Nephron progenitor cell (in vitro differentiated cells): Measurements from ENCODE around the gene DPAGT1.
"Not testable (repeated sequence)": the region's sequence is repeated elsewhere in the genome, so short reads cannot be mapped to it uniquely, and the experiment has no call there.

ENCODE experiments used
- DNase-seq: peaks from one replicate; pipeline ENCODE4 v3.0.0; 2021
- H3K27ac Mint-ChIP-seq: 2 replicates; pipeline ENCODE4 v1.8.0; 2021; ENCODE audit warnings: mild to moderate bottlenecking, moderate library complexity, mixed read lengths
- H3K27me3 Mint-ChIP-seq: 2 replicates; pipeline ENCODE4 v1.8.0; 2021; ENCODE audit warnings: mild to moderate bottlenecking, low read depth, mixed read lengths; ENCODE audit not compliant: poor library complexity
- H3K36me3 Mint-ChIP-seq: 2 replicates; pipeline ENCODE4 v1.8.0; 2021; ENCODE audit warnings: low read depth, mixed read lengths
- H3K4me1 Mint-ChIP-seq: 2 replicates; pipeline ENCODE4 v1.8.0; 2021; ENCODE audit warnings: mixed read lengths
- H3K4me3 Mint-ChIP-seq: 2 replicates; pipeline ENCODE4 v1.8.0; 2021; ENCODE audit warnings: mild to moderate bottlenecking, moderate library complexity, mixed read lengths
- H3K9me3 Mint-ChIP-seq: 2 replicates; pipeline ENCODE4 v1.8.0; 2021; ENCODE audit warnings: mild to moderate bottlenecking, moderate library complexity, mixed read lengths
- TF ChIP-seq, protein P1 (sequence below): fragments of 200-600 bp; sonication (generic); IDR thresholded peaks from 2 replicates; pipeline ENCODE4 v1.5.0; 2021; ENCODE audit warnings: antibody characterized with exemption

DPAGT1 gene

DNA sequence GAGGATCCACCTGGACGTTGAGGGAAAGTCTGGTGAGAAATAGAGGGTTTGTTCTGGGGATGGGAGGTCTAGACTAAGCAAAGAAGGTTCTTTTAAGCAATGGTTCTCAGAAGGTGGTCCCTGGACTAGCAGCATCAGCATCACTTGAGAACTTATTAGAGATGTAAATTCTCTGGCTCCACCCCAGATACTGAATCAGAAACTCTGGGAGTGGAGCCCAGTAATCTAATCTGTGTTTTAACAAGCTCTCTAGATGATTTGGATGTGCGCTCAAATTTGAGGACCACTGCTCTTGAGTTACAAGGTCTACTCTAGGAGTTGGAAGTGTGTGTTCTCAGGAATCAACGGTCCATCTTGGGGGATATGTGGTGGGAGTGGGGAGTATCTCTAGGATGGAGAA, 43.9 kb upstream of the DPAGT1 start:
- H3K27ac Mint-ChIP-seq, result no peak overlapping the region
- H3K4me1 Mint-ChIP-seq, result peaks cover 26% of the 10 kb centered on the region
- H3K36me3 Mint-ChIP-seq, result no peaks in the 10 kb centered on the region
- H3K4me3 Mint-ChIP-seq, result no peak overlapping the region
- no peak for DNase-seq
- TF ChIP-seq, protein P1, sequence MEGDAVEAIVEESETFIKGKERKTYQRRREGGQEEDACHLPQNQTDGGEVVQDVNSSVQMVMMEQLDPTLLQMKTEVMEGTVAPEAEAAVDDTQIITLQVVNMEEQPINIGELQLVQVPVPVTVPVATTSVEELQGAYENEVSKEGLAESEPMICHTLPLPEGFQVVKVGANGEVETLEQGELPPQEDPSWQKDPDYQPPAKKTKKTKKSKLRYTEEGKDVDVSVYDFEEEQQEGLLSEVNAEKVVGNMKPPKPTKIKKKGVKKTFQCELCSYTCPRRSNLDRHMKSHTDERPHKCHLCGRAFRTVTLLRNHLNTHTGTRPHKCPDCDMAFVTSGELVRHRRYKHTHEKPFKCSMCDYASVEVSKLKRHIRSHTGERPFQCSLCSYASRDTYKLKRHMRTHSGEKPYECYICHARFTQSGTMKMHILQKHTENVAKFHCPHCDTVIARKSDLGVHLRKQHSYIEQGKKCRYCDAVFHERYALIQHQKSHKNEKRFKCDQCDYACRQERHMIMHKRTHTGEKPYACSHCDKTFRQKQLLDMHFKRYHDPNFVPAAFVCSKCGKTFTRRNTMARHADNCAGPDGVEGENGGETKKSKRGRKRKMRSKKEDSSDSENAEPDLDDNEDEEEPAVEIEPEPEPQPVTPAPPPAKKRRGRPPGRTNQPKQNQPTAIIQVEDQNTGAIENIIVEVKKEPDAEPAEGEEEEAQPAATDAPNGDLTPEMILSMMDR, result no peak
- H3K9me3 Mint-ChIP-seq, result no peaks in the 10 kb centered on the region
- peaks cover 71% of the 10 kb centered on the region for H3K27me3 Mint-ChIP-seq

DNA sequence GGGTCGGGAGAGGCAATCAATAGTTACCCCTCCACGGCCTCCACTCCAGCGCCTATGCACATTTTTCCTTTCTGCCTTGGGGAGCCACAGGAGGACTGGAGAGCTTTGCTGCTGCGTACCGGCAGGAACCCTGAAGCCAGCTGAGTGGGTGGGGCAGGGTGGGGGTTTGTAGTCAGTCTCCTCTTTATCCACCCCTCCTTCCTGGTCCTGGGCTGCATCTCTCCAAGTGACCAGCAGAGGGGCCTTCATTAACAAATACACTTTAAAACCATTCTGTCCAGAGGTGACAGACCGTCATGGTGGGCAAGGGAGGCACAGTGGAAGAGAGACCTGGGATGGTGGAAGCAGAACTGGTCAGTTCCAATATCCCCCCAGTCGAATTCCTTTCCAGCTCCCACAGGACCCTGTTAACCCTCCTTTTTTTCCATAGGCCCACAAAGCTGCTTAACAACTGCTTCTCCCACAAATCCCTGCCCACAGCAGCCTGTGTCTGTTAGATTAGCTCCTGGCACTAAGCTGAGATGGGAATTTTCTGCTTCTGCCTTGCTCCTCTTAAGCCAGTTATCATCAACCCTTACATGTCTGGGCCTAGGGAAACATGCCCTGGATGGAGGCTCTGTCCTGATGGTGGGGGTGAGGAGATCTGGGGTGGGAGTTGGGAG, 43.3 kb upstream of the DPAGT1 start:
- H3K27me3 Mint-ChIP-seq, result peaks cover 65% of the 10 kb centered on the region
- H3K9me3 Mint-ChIP-seq, result no peaks in the 10 kb centered on the region
- DNase-seq, result peak; percentile 69
- peaks cover 26% of the 10 kb centered on the region for H3K4me1 Mint-ChIP-seq
- no peak overlapping the region for H3K4me3 Mint-ChIP-seq
- TF ChIP-seq, protein P1, result peak; percentile 64
- no peak overlapping the region for H3K27ac Mint-ChIP-seq
- H3K36me3 Mint-ChIP-seq, result no peaks in the 10 kb centered on the region

DNA sequence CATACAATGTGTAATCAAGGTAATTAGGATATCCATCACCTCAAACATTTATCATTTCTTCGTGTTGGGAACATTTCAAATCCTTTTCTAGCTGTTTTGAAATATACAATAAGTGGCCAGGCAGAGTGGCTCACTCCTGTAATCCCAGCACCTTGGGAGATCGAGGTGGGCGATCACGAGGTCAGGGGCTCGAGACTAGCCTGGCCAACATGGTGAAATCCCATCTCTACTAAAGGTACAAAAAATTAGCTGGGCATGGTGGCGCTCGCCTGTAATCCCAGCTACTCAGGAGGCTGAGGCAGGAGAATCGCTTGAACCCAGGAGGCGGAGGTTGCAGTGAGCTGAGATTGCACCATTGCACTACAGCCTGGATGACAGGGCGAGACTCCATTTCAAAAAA, 37.6 kb upstream of the DPAGT1 start:
- H3K9me3 Mint-ChIP-seq, H3K27ac Mint-ChIP-seq, H3K36me3 Mint-ChIP-seq, H3K4me1 Mint-ChIP-seq, H3K4me3 Mint-ChIP-seq, DNase-seq: not testable (repeated sequence)
- H3K27me3 Mint-ChIP-seq, result peaks cover 41% of the 10 kb centered on the region

DNA sequence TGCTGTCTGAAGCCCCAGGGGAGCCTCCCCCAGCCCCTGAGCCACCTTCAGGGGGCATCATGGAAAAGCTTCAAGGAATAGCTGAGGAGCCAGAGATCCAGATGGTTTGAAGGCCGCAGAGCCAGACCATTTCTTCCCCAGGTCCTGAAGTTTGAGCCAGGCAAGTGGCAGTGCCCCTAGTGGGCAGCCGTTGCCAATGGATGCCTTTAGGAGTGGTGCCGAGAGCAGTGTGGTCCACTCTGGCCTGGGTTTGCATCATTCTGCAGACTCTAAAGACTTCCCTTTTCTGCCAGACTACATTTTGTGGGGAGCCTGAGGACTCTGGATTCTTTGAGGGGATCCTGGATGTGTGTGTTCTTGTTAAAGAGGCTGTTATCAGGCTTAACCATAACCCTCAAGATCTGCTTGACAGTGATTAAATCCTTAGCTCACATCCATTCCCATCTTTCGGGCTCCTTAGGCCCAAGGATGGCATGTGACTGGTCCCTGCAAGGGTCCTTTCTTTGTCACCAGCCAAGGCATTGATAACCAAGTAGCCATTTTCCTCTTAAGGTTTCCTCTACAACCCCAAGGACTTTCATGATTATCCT, 32.8 kb upstream of the DPAGT1 start:
- H3K4me1 Mint-ChIP-seq, result no peaks in the 10 kb centered on the region
- TF ChIP-seq, protein P1, result peak; percentile 43
- no peaks in the 10 kb centered on the region for H3K9me3 Mint-ChIP-seq
- no peak for DNase-seq
- no peak overlapping the region for H3K27ac Mint-ChIP-seq
- H3K27me3 Mint-ChIP-seq, result peaks cover 27% of the 10 kb centered on the region
- peaks cover 45% of the 10 kb centered on the region for H3K36me3 Mint-ChIP-seq
- no peak overlapping the region for H3K4me3 Mint-ChIP-seq

DNA sequence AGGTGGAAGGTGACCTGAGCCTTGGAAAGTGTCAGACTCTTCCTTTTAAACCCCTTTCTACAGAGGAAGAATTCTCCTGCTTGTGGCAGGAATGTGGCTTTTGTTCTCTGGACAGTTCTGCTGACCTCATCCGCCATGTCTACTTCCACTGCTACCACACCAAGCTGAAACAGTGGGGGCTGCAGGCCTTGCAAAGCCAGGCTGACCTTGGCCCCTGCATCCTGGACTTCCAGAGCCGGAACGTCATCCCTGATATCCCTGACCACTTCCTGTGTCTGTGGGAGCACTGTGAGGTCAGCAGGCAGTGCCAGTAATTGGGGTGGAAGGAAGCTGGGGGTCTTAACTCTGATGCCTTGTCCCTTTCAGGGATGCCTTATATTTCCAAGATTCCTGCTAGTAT, 29.0 kb upstream of the DPAGT1 start:
- H3K4me1 Mint-ChIP-seq, result peaks cover 10% of the 10 kb centered on the region
- H3K27me3 Mint-ChIP-seq, result peaks cover 3% of the 10 kb centered on the region
- H3K4me3 Mint-ChIP-seq, result no peak overlapping the region
- TF ChIP-seq, protein P1, result no peak
- peak overlapping the region; percentile 39 for H3K27ac Mint-ChIP-seq
- no peak for DNase-seq
- peaks cover 68% of the 10 kb centered on the region for H3K36me3 Mint-ChIP-seq
- H3K9me3 Mint-ChIP-seq, result no peaks in the 10 kb centered on the region

DNA sequence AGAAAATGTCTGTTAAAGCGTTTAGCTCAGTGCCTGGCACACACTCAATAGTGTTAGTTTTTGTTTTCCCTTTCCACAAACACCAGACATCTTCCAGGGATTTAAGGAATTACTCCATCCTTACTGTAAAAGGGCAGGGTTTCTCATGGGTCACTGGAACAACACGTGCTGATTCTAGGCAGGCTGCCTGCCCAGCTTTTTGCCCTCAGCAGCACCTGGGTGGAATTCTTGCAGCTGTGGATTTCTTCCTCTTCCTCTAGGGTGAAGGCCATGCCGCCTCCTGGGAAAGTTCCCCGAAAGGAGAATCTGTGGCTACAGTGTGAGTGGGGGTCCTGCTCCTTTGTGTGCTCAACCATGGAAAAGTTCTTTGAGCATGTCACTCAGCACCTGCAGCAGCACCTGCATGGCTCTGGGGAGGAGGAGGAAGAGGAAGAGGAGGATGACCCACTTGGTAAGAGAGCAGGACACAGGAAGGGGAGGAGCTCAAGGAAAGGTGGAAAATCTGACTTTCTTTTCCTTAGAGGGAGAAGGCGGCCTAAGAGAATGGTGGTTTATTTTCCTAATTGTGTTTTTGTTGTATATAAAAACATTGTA, 25.1 kb upstream of the DPAGT1 start:
- peaks cover 60% of the 10 kb centered on the region for H3K36me3 Mint-ChIP-seq
- H3K4me3 Mint-ChIP-seq, result no peak overlapping the region
- TF ChIP-seq, protein P1, result no peak
- no peaks in the 10 kb centered on the region for H3K9me3 Mint-ChIP-seq
- no peak for DNase-seq
- peaks cover 26% of the 10 kb centered on the region for H3K4me1 Mint-ChIP-seq
- H3K27me3 Mint-ChIP-seq, result peaks cover 7% of the 10 kb centered on the region
- peak overlapping the region; percentile 78 for H3K27ac Mint-ChIP-seq
